ENCODE data around the gene PJA2. TPM values are rescaled to one million over a fixed set of nuclear protein-coding genes. Genes with fewer than 3 reads are reported as not detected.
"Not testable (repeated sequence)": the region's sequence is repeated elsewhere in the genome, so short reads cannot be mapped to it uniquely, and the experiment has no call there.

The PJA2 gene
- total and polyA plus RNA-seq, 9 donors: 58.8 to 122 (median 109) TPM

GRCh38 chr5:109439590-109439989, 29.8 kb upstream of the PJA2 start:
- no peaks in the 10 kb centered on the region for H3K27me3 ChIP-seq
- no peak for TF ChIP-seq CTCF (IDR thresholded peaks at IDR 0.05)
- no peak for TF ChIP-seq EP300 (IDR thresholded peaks at IDR 0.05)
- no peak for TF ChIP-seq POLR2A (IDR thresholded peaks at IDR 0.05)
- intact Hi-C loops (cut with DNase I): no loop called here
- H3K4me3 ChIP-seq: no peak overlapping the region
- no peak overlapping the region for H3K27ac ChIP-seq
- DNase-seq: no peak
- H3K9me3 ChIP-seq: no peaks in the 10 kb centered on the region
- H3K36me3 ChIP-seq: no peaks in the 10 kb centered on the region
- 89 to 98% (median 95%) methylated on average over 1 of the region's 1 CpG for WGBS, 3 donors
- H3K4me1 ChIP-seq (ENCODE audit: insufficient read depth): no peaks in the 10 kb centered on the region

GRCh38 chr5:109426075-109426474, 16.3 kb upstream of the PJA2 start:
- TF ChIP-seq EP300 (IDR thresholded peaks at IDR 0.05) (no peak), POLR2A (IDR thresholded peaks at IDR 0.05) (no peak), CTCF (IDR thresholded peaks at IDR 0.05) (no peak)
- H3K27ac ChIP-seq: no peak overlapping the region
- DNase-seq: no peak
- H3K4me3 ChIP-seq: no peak overlapping the region
- H3K4me1 ChIP-seq (ENCODE audit: insufficient read depth): peaks cover 2% of the 10 kb centered on the region
- intact Hi-C loops (cut with DNase I): no loop called here
- H3K9me3 ChIP-seq: no peaks in the 10 kb centered on the region
- no peaks in the 10 kb centered on the region for H3K27me3 ChIP-seq
- H3K36me3 ChIP-seq: no peaks in the 10 kb centered on the region
- WGBS, 3 donors: 94 to 98% (median 97%) methylated on average over 3 of the region's 3 CpGs

GRCh38 chr5:109425521-109425920, 15.7 kb upstream of the PJA2 start:
- H3K4me3 ChIP-seq; H3K9me3 ChIP-seq; DNase-seq; H3K36me3 ChIP-seq; H3K4me1 ChIP-seq (ENCODE audit: insufficient read depth); intact Hi-C loops (cut with DNase I); H3K27ac ChIP-seq; H3K27me3 ChIP-seq: not testable (repeated sequence)
- 95 to 98% (median 96%) methylated on average over 5 of the region's 5 CpGs for WGBS, 3 donors

GRCh38 chr5:109421956-109422355, 12.2 kb upstream of the PJA2 start:
- WGBS, 3 donors: 60 to 81% (median 70%) methylated on average over 2 of the region's 2 CpGs
- no peak for DNase-seq
- H3K27ac ChIP-seq: no peak overlapping the region
- no peaks in the 10 kb centered on the region for H3K4me1 ChIP-seq (ENCODE audit: insufficient read depth)
- H3K27me3 ChIP-seq: no peaks in the 10 kb centered on the region
- no peaks in the 10 kb centered on the region for H3K36me3 ChIP-seq
- intact Hi-C loops (cut with DNase I): no loop called here
- no peak overlapping the region for H3K4me3 ChIP-seq
- TF ChIP-seq EP300 (IDR thresholded peaks at IDR 0.05) (no peak), CTCF (IDR thresholded peaks at IDR 0.05) (no peak), POLR2A (IDR thresholded peaks at IDR 0.05) (no peak)
- H3K9me3 ChIP-seq: no peaks in the 10 kb centered on the region

- H3K27ac ChIP-seq: no peak overlapping the region
- H3K4me1 ChIP-seq (ENCODE audit: insufficient read depth): no peaks in the 10 kb centered on the region
- no peak overlapping the region for H3K4me3 ChIP-seq
- intact Hi-C loops (cut with DNase I): no loop called here
- no peaks in the 10 kb centered on the region for H3K27me3 ChIP-seq
- TF ChIP-seq POLR2A (IDR thresholded peaks at IDR 0.05) (no peak), CTCF (IDR thresholded peaks at IDR 0.05) (no peak), EP300 (IDR thresholded peaks at IDR 0.05) (no peak)
- no peaks in the 10 kb centered on the region for H3K36me3 ChIP-seq
- no peak for DNase-seq
- no peaks in the 10 kb centered on the region for H3K9me3 ChIP-seq
- 86 to 93% (median 87%) methylated on average over 3 of the region's 3 CpGs for WGBS, 3 donors
These were observed 9.1 kb upstream of the PJA2 start for GRCh38 chr5:109418712-109419352.
